AG09319 (cell line): ENCODE results near the gene POLK.

Experiments
- DNase-seq: peaks from one replicate; pipeline ENCODE4 v3.0.0-alpha.2; 2010; ENCODE audit warnings: low read depth; ENCODE audit errors: extremely low read depth
- CTCF ChIP-seq: IDR thresholded peaks from 2 replicates; pipeline ENCODE4 v1.5.1; 2011; ENCODE audit warnings: low read depth, mild to moderate bottlenecking, inconsistent platforms, low read length, moderate library complexity

The POLK gene

GRCh38 chr5:75522542-75522941 lies 10.9 kb downstream of the POLK start:
- no peak for TF ChIP-seq CTCF

GRCh38 chr5:75523275-75523674 lies 11.6 kb downstream of the POLK start:
- no peak for DNase-seq
- no peak for TF ChIP-seq CTCF

More at GRCh38 chr5:75522542-75522941, 10.9 kb downstream of the POLK start:
- DNase-seq = no peak

DNA sequence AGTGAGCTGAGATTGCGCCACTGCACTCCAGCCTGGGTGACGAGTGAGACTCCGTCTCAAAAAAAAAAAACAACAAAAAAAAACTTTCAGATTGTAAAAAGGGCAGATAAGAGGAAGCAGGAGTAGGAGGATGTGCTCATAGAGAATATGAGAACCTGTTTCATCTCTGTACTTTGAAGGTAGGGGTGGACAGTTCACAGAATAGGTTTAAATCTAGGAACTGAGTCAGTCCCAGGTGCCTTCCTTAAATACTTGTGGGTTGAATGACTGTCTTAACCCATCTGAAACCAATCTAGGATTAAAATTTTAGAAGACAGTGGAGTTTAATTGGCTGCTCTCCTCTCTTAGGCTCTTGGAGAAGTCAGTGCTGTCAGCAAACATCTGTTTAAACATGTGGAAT lies 12.4 kb downstream of the POLK start:
- DNase-seq = no peak

DNA sequence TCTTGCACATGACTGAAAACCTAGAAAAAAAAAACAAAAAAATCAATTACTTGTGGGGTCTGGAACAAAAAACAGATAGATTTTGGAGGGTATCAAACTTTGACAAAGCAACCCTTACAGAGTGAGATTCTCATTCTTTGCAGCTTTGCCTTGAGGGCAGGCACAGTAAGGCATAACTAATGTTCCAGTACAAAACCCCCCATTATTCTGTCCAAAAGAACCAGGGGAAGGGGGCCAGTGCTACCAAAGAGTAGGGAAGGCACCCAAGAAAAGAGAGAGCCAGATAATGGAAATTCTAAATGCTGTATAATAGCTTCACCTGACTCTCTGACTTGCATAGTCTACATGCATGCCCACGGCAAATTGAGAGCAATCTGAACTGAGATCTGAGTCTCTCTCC lies 12.9 kb downstream of the POLK start:
- no peak for DNase-seq

More for the DNA sequence above, 12.4 kb downstream of the POLK start:
- no peak for TF ChIP-seq CTCF

GRCh38 chr5:75525344-75525743 lies 13.7 kb downstream of the POLK start:
- TF ChIP-seq CTCF = no peak
- no peak for DNase-seq

More for the DNA sequence above, 12.9 kb downstream of the POLK start:
- TF ChIP-seq CTCF = no peak

GRCh38 chr5:75526070-75526469 lies 14.4 kb downstream of the POLK start:
- no peak for TF ChIP-seq CTCF
- DNase-seq = no peak

GRCh38 chr5:75529185-75529584 lies 17.5 kb downstream of the POLK start:
- DNase-seq = no peak

More at GRCh38 chr5:75529185-75529584, 17.5 kb downstream of the POLK start:
- no peak for TF ChIP-seq CTCF
